Natural killer cell treated with Interleukin-12 subunit alpha and Interleukin-12 subunit beta and Interleukin-15 and Interleukin-18, amount 100 ng/mL, for 72 hours (primary cell): ENCODE data around the gene SPATA25. TPM values are rescaled to one million over a fixed set of nuclear protein-coding genes. Genes with fewer than 3 reads are reported as not detected.

Source experiments
- ATAC-seq, 2 donors: fragments of 150-1000 bp; cut with Tn5 transposase in 1 of 2; sonication (Bioruptor Pico), chemical (Tn5 transposase) in 1 of 2; 2 replicates each; pipeline ENCODE4 v1.10.0; 2021
- DNase-seq: peaks from one replicate; pipeline ENCODE4 v3.0.0; 2022; ENCODE audit warnings: low spot score
- H3K27ac Mint-ChIP-seq, 2 donors: 1 replicate in 1 of 2; 2 replicates in 1 of 2; pipeline ENCODE4 v1.8.0; 2022; ENCODE audit warnings: mixed read lengths in 2 of 2, mild to moderate bottlenecking in 1 of 2, moderate library complexity in 1 of 2
- H3K27me3 Mint-ChIP-seq, 2 donors: 1 replicate in 1 of 2; 2 replicates in 1 of 2; pipeline ENCODE4 v1.8.0; 2022; ENCODE audit warnings: mixed read lengths in 2 of 2
- H3K36me3 Mint-ChIP-seq: one replicate; pipeline ENCODE4 v1.8.0; 2022; ENCODE audit warnings: mixed read lengths
- H3K4me1 Mint-ChIP-seq, 2 donors: 1 replicate in 1 of 2; 2 replicates in 1 of 2; pipeline ENCODE4 v1.8.0; 2022; ENCODE audit warnings: low read depth in 2 of 2, mixed read lengths in 2 of 2, mild to moderate bottlenecking in 1 of 2
- H3K4me3 Mint-ChIP-seq: one replicate; pipeline ENCODE4 v1.8.0; 2022; ENCODE audit warnings: mixed read lengths
- H3K9me3 Mint-ChIP-seq: 2 replicates; pipeline ENCODE4 v1.8.0; 2022; ENCODE audit warnings: mixed read lengths
- total RNA-seq, 2 donors: library from RNA; stranded (reverse); gene quantifications; one replicate each; pipeline ENCODE4 v1.2.3, GENCODE V29; 2022

The SPATA25 gene
- total RNA-seq, 2 donors from 2014 or later: 1.0 TPM; not detected in 1

DNA sequence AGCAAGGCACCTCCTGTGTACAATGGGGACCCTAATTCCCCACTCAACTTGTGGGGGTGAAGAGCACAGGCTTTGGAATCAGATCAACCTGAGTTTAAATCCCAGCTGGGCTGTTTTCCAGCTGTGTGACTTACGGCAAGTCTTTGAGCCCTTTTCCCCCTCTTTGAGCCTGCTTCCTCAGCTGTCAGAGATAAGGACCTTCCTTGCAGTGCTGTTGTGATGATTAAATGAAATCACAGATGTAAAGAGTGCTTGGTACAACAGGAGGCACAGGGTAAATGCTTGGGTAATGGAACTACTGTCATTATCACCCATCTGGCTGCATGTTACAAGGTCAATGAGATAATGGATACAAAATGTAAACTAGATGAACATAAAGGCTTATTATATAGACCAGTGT is 50.6 kb downstream of the SPATA25 start:
- H3K9me3 Mint-ChIP-seq: no peaks in the 10 kb centered on the region
- DNase-seq (no peak), ATAC-seq (no peak)
- no peaks in the 10 kb centered on the region for H3K36me3 Mint-ChIP-seq
- H3K4me1 Mint-ChIP-seq: peaks cover 9 to 10% of the 10 kb centered on the region in 2 donors
- no peak overlapping the region for H3K4me3 Mint-ChIP-seq
- H3K27me3 Mint-ChIP-seq: no peaks in the 10 kb centered on the region
- no peak overlapping the region for H3K27ac Mint-ChIP-seq

Other genes starting within 250 kb of the SPATA25 start
- not detected for gene WFDC11, start 217.4 kb downstream of the SPATA25 start, total RNA-seq
- gene WFDC13, start 185.6 kb downstream of the SPATA25 start, total RNA-seq: not detected
- gene WFDC10B, start 182.6 kb downstream of the SPATA25 start, total RNA-seq: not detected
- gene SPINT4, start 165.3 kb downstream of the SPATA25 start, total RNA-seq: not detected
- gene WFDC3, start 95.7 kb downstream of the SPATA25 start, total RNA-seq: not detected
- 10 to 100 TPM; 25.5 to 30.4 TPM for gene DNTTIP1, start 95.7 kb downstream of the SPATA25 start, total RNA-seq
- gene UBE2C, start 75.0 kb downstream of the SPATA25 start, total RNA-seq: 100 to 1,000 TPM in 1 of 2 donors, 10 to 100 TPM in 1; 89.7 to 139 TPM
- not detected for gene TNNC2, start 60.3 kb downstream of the SPATA25 start, total RNA-seq
- gene SNX21, start 53.8 kb downstream of the SPATA25 start, total RNA-seq: 1 to 10 TPM; 1.5 to 2.2 TPM
- 10 to 100 TPM; 24.4 to 26.2 TPM for gene ACOT8, start 30.2 kb downstream of the SPATA25 start, total RNA-seq
- 1 to 10 TPM; 5.5 to 6.4 TPM for gene ZSWIM3, start 30.0 kb downstream of the SPATA25 start, total RNA-seq
- gene ZSWIM1, start 6.4 kb downstream of the SPATA25 start, total RNA-seq: 1 to 10 TPM; 2.7 to 3.2 TPM
- gene NEURL2, start 3.6 kb upstream of the SPATA25 start, total RNA-seq: 1 to 10 TPM in 1 of 2 donors, under 1 TPM in 1; 0.29 to 1.9 TPM
- 10 to 100 TPM; 42.2 to 55.6 TPM for gene CTSA, start 3.7 kb upstream of the SPATA25 start, total RNA-seq
- gene PLTP, start 24.5 kb upstream of the SPATA25 start, total RNA-seq: 1 to 10 TPM; 3.0 to 8.8 TPM
- 10 to 100 TPM; 33.7 to 41.1 TPM for gene PCIF1, start 47.1 kb upstream of the SPATA25 start, total RNA-seq
- gene ZNF335, start 84.6 kb upstream of the SPATA25 start, total RNA-seq: 10 to 100 TPM; 44.4 to 62.6 TPM
- under 1 TPM in 1 of 2 donors, not detected in 1; 0.17 TPM for gene MMP9, start 121.3 kb upstream of the SPATA25 start, total RNA-seq
- not detected for gene SLC12A5, start 141.6 kb upstream of the SPATA25 start, total RNA-seq
- gene NCOA5, start 202.3 kb upstream of the SPATA25 start, total RNA-seq: 10 to 100 TPM; 33.9 to 34.2 TPM
- gene CD40, start 230.7 kb upstream of the SPATA25 start, total RNA-seq: 10 to 100 TPM in 1 of 2 donors, 1 to 10 TPM in 1; 6.7 to 32.7 TPM